ENCODE results near the gene ABL1.

GRCh38 chr9:130849356-130849755 is 14.3 kb downstream of the ABL1 start:
- TF ChIP-seq EP300 (IDR thresholded peaks at IDR 0.05) (no peak), CTCF (IDR thresholded peaks at IDR 0.05) (no peak), POLR2A (IDR thresholded peaks at IDR 0.05; ENCODE audit: low read depth) (no peak), POLR2AphosphoS5 (IDR thresholded peaks at IDR 0.05) (no peak)
